NCI-H146 (cell line): ENCODE results near the gene ANGPTL2.
"Not testable (repeated sequence)": the region's sequence is repeated elsewhere in the genome, so short reads cannot be mapped to it uniquely, and the experiment has no call there.

ENCODE experiments used
- DNase-seq: peaks from one replicate; lab custom pipeline; 2025; lab: John Stamatoyannopoulos, UW

ANGPTL2 gene

GRCh38 chr9:127154390-127155191, 32.2 kb upstream of the ANGPTL2 start:
- no peak for DNase-seq

- DNase-seq, result no peak
These were observed 31.6 kb upstream of the ANGPTL2 start for GRCh38 chr9:127154003-127154389.

- DNase-seq, result no peak
These were observed 31.1 kb upstream of the ANGPTL2 start for GRCh38 chr9:127153501-127153900.

GRCh38 chr9:127149463-127150390, 27.3 kb upstream of the ANGPTL2 start:
- DNase-seq, result no peak

GRCh38 chr9:127149010-127149409, 26.6 kb upstream of the ANGPTL2 start:
- DNase-seq, result no peak

- no peak for DNase-seq
These were observed 25.6 kb upstream of the ANGPTL2 start for GRCh38 chr9:127148014-127148413.

GRCh38 chr9:127147251-127147650, 24.8 kb upstream of the ANGPTL2 start:
- no peak for DNase-seq

- not testable (repeated sequence) for DNase-seq
These were observed 24.4 kb upstream of the ANGPTL2 start for GRCh38 chr9:127146841-127147240.

GRCh38 chr9:127144670-127145445, 22.4 kb upstream of the ANGPTL2 start:
- DNase-seq, result no peak

GRCh38 chr9:127143920-127144465, 21.6 kb upstream of the ANGPTL2 start:
- DNase-seq, result no peak

GRCh38 chr9:127142931-127143464, 20.6 kb upstream of the ANGPTL2 start:
- DNase-seq, result no peak

GRCh38 chr9:127142291-127142690, 19.9 kb upstream of the ANGPTL2 start:
- peak; percentile 29 for DNase-seq

GRCh38 chr9:127140842-127141675, 18.6 kb upstream of the ANGPTL2 start:
- no peak for DNase-seq

- no peak for DNase-seq
These were observed 17.7 kb upstream of the ANGPTL2 start for GRCh38 chr9:127140181-127140580.

GRCh38 chr9:127139775-127140174, 17.3 kb upstream of the ANGPTL2 start:
- no peak for DNase-seq

- DNase-seq, result no peak
These were observed 16.8 kb upstream of the ANGPTL2 start for GRCh38 chr9:127139071-127139731.

GRCh38 chr9:127138444-127138843, 16.0 kb upstream of the ANGPTL2 start:
- DNase-seq, result no peak

GRCh38 chr9:127137640-127138360, 15.4 kb upstream of the ANGPTL2 start:
- DNase-seq, result no peak

GRCh38 chr9:127136880-127137639, 14.6 kb upstream of the ANGPTL2 start:
- no peak for DNase-seq
